HG03460 (cell line): ENCODE data around the gene FTMT.
"Not testable (repeated sequence)": the region's sequence is repeated elsewhere in the genome, so short reads cannot be mapped to it uniquely, and the experiment has no call there.

Source experiments
- ATAC-seq: cut with Tn5 transposase; IDR thresholded peaks from one replicate; pipeline ENCODE4 v1.9.1; 2021; ENCODE audit not compliant: unreplicated experiment

Gene FTMT

GRCh38 chr5:121851643-121852574 is at the start of gene FTMT:
FTMT (plus strand) TSS chr5:121851882; CDS start chr5:121851964, 82 bp downstream.
- ATAC-seq, result no peak

- not testable (repeated sequence) for ATAC-seq
Measured at GRCh38 chr5:121805251-121805650, 46.4 kb upstream of the FTMT start.

GRCh38 chr5:121805911-121806310 is 45.8 kb upstream of the FTMT start:
- ATAC-seq, result no peak

- ATAC-seq, result no peak
Measured at GRCh38 chr5:121816164-121816563, 35.5 kb upstream of the FTMT start.

- ATAC-seq, result no peak
Measured at GRCh38 chr5:121819682-121820261, 31.9 kb upstream of the FTMT start.

- ATAC-seq, result no peak
Measured at GRCh38 chr5:121833617-121834016, 18.1 kb upstream of the FTMT start.

GRCh38 chr5:121834021-121834420 is 17.7 kb upstream of the FTMT start:
- no peak for ATAC-seq

- no peak for ATAC-seq
Measured at GRCh38 chr5:121841892-121842291, 9.8 kb upstream of the FTMT start.

GRCh38 chr5:121850272-121850671 is 1.4 kb upstream of the FTMT start:
- no peak for ATAC-seq

- no peak for ATAC-seq
Measured at GRCh38 chr5:121853850-121854249, 2.2 kb downstream of the FTMT start.

- no peak for ATAC-seq
Measured at GRCh38 chr5:121862801-121863200, 11.1 kb downstream of the FTMT start.

- ATAC-seq, result no peak
Measured at GRCh38 chr5:121863753-121864285, 12.1 kb downstream of the FTMT start.

- no peak for ATAC-seq
Measured at GRCh38 chr5:121867403-121867802, 15.7 kb downstream of the FTMT start.

- ATAC-seq, result no peak
Measured at GRCh38 chr5:121870489-121870888, 18.8 kb downstream of the FTMT start.

GRCh38 chr5:121872856-121873255 is 21.2 kb downstream of the FTMT start:
- ATAC-seq, result no peak

GRCh38 chr5:121873409-121873808 is 21.7 kb downstream of the FTMT start:
- no peak for ATAC-seq

GRCh38 chr5:121885630-121886029 is 33.9 kb downstream of the FTMT start:
- ATAC-seq, result no peak

- no peak for ATAC-seq
Measured at GRCh38 chr5:121887727-121888126, 36.0 kb downstream of the FTMT start.

- ATAC-seq, result no peak
Measured at GRCh38 chr5:121890297-121890858, 38.7 kb downstream of the FTMT start.

GRCh38 chr5:121897341-121897740 is 45.7 kb downstream of the FTMT start:
- ATAC-seq, result no peak

- ATAC-seq, result no peak
Measured at GRCh38 chr5:121899346-121899745, 47.7 kb downstream of the FTMT start.
